HCT116 (cell line): ENCODE results near the gene TMEM232.

Experiments
- EZH2 ChIP-seq: fragments of 200-600 bp; sonication (generic); IDR thresholded peaks from 2 replicates; pipeline ENCODE4 v1.6.1; 2017; ENCODE audit warnings: antibody characterized with exemption, mixed run types
- EZH2phosphoT487 ChIP-seq: fragments of 200-600 bp; IDR thresholded peaks from 2 replicates; pipeline ENCODE4 v1.6.1; 2018; ENCODE audit warnings: antibody characterized with exemption, borderline replicate concordance
- FOSL1 ChIP-seq: IDR thresholded peaks from 2 replicates; pipeline ENCODE4 v1.6.1; 2012; ENCODE audit warnings: low read depth
- JUND ChIP-seq: IDR thresholded peaks from 2 replicates; pipeline ENCODE4 v1.6.1; 2012
- POLR2A ChIP-seq: IDR thresholded peaks from 2 replicates; pipeline ENCODE4 v1.7.0; 2011; ENCODE audit warnings: borderline replicate concordance; ENCODE audit not compliant: insufficient read depth, insufficient read length; ENCODE audit errors: extremely low read depth
- POLR2AphosphoS5 ChIP-seq: IDR thresholded peaks from 2 replicates; pipeline ENCODE4 v1.6.1; 2011; ENCODE audit warnings: mild to moderate bottlenecking, low read depth, low read length, moderate library complexity
- RAD21 ChIP-seq: IDR thresholded peaks from 2 replicates; pipeline ENCODE4 v1.6.1; 2012; ENCODE audit warnings: low read depth, mild to moderate bottlenecking
- SIN3A ChIP-seq: IDR thresholded peaks from 2 replicates; pipeline ENCODE4 v1.6.1; 2012; ENCODE audit warnings: low read depth
- SP1 ChIP-seq: IDR thresholded peaks from 2 replicates; pipeline ENCODE4 v1.6.1; 2012; ENCODE audit warnings: low read depth
- TCF7L2 ChIP-seq: IDR thresholded peaks from 2 replicates; pipeline ENCODE4 v1.7.0; 2011; ENCODE audit warnings: borderline replicate concordance, inconsistent platforms; ENCODE audit not compliant: insufficient read depth, insufficient read length; ENCODE audit errors: extremely low read depth
- TF ChIP-seq, protein P1 (sequence below), 3 experiments: fragments of 200-600 bp in 1 of 3; sonication (generic) in 1 of 3; IDR thresholded peaks in 2 of 3; conservative IDR thresholded peaks in 1 of 3; 2 replicates each; pipeline ENCODE4 v1.5.1; 2012 to 2017; ENCODE audit warnings: low read depth in 2 of 3, low read length in 2 of 3, antibody characterized with exemption in 1 of 3, borderline replicate concordance in 1 of 3, control low read depth in 1 of 3, mild to moderate bottlenecking in 1 of 3, mixed read lengths in 1 of 3, mixed run types in 1 of 3, moderate library complexity in 1 of 3; ENCODE audit not compliant: insufficient read depth in 1 of 3

DNA sequence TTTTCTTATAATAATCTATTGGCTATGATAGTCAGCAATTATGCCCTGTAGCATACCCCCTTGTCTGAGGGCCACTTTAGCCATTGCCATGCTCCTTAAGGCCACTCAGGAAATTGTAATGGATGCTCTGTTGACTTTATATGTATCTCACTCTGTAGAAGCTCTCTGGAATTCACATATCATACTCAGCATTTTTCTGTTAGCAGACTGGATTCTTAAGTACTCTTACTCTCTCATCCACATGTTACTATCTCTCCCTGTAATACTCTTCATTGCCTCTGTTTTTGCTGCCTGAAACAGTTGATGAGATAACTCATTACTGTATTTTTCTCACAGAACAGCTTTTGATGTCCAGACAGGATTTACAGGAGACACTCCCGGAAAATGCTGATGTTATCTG is 24.2 kb downstream of the TMEM232 start:
- TF ChIP-seq EZH2 = no peak
- TF ChIP-seq JUND = no peak
- no peak for TF ChIP-seq SIN3A
- TF ChIP-seq POLR2A = no peak
- no peak for TF ChIP-seq FOSL1
- TF ChIP-seq, protein P1, sequence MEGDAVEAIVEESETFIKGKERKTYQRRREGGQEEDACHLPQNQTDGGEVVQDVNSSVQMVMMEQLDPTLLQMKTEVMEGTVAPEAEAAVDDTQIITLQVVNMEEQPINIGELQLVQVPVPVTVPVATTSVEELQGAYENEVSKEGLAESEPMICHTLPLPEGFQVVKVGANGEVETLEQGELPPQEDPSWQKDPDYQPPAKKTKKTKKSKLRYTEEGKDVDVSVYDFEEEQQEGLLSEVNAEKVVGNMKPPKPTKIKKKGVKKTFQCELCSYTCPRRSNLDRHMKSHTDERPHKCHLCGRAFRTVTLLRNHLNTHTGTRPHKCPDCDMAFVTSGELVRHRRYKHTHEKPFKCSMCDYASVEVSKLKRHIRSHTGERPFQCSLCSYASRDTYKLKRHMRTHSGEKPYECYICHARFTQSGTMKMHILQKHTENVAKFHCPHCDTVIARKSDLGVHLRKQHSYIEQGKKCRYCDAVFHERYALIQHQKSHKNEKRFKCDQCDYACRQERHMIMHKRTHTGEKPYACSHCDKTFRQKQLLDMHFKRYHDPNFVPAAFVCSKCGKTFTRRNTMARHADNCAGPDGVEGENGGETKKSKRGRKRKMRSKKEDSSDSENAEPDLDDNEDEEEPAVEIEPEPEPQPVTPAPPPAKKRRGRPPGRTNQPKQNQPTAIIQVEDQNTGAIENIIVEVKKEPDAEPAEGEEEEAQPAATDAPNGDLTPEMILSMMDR (IDR thresholded peaks at IDR 0.05 in 2 of 3, conservative IDR thresholded peaks at IDR 0.05 in 1 of 3; ENCODE audit: borderline replicate concordance in 1 of 3, insufficient read depth in 1 of 3, low read depth in 2 of 3, low read length in 2 of 3) = no peak
- no peak for TF ChIP-seq EZH2phosphoT487
- TF ChIP-seq TCF7L2 = no peak
- TF ChIP-seq POLR2AphosphoS5 = no peak
- TF ChIP-seq SP1 = no peak
- TF ChIP-seq RAD21 = no peak
